Stimulated activated CD4-positive, alpha-beta T cell treated with anti-CD3 and anti-CD28 coated beads, Interleukin-15, amount 100 ng/mL, for 24 hours (primary cell): ENCODE results near the gene ACYP2.

Experiments
- DNase-seq: peaks from one replicate; pipeline ENCODE4 v3.0.0-alpha.2; 2020

Gene ACYP2

GRCh38 chr2:54164106-54164505 is 48.7 kb downstream of the ACYP2 start:
- DNase-seq = no peak

DNA sequence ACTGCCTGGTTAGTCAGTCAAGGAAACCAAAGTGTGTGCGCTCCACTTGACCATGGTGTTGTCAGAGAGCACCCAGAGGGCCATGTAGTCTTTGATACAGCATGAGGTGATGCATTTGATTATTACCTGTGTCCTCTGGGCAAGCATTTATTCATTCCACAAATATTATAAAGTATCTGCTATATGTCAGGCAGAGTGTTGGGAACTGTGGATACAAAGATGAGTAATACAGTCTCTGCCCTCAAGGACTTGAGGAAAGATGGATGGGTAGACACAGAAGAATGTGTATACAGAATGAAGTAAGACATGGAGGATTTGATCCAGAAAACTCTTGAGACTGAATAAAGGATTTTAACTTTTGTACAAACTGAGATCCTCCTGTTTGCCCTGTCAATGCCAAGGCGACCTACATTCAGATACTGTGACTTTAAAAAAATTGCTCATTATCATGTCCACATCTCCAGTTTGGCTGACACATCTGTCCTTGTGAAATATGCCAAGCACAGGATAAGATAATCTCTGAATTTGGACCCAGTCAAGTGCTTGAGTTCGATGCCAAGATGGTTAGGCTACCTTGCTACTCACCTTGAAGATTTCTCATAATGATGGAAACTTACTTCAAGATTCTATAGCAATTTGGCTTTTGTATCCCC is 50.8 kb downstream of the ACYP2 start:
- DNase-seq = no peak

DNA sequence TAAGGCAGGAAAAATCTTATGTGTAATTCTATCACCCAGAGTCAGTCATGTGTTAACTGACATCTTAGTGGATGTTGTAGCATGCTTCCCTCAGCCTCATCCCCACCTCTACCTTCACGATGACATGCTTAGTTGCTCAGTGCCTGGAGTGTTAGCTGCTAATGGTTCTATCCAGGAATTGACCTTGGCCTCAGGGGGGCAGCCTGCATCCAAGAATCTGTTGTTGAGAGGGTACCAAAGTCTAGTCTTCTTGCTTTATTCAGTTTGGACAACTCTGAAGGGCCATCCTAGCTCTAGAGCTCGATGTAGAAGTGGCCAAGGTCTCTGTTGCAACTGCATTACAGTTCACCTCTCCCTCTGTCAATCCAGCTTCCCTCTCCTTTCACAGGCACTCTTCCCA is 61.2 kb downstream of the ACYP2 start:
- DNase-seq = peak; percentile 3

GRCh38 chr2:54183281-54183680 is 67.9 kb downstream of the ACYP2 start:
- no peak for DNase-seq

DNA sequence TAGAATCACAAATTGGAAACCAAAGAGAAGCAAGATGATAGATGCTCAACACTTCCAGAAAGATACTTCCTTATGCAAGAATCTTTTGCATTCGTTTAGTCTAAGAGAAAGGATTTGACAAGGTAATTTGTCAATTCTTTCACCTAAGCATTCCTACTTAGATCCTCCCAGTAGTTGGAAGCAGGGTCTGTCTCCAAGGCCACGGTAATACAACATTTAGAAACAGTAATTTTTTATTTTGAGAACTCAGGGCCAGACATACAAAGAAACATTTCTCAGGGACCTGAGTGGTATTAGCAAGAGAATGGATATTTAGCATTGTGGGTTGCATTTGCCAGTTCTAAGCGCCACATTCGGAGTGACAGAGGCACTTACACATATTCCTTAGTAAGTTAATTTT is 68.6 kb downstream of the ACYP2 start:
- DNase-seq = no peak

DNA sequence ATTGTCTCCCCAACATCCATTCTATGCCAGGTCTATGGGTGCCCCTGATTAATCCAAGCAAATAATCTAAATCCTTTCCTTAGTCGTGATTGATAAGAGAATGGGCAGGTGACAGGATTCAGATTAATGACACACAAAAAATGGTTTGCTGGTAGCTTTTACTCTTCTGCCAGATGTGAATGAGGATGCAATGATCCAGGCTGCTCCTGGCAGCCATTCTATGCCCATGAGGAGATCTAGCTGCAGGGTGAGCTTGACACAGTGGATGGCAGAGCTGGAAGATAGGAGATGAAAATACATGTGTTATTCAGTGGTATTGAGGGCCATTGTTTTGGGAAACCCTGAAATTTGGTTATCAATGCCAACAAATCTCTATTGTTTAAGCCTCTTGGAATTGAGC is 69.7 kb downstream of the ACYP2 start:
- DNase-seq = no peak

DNA sequence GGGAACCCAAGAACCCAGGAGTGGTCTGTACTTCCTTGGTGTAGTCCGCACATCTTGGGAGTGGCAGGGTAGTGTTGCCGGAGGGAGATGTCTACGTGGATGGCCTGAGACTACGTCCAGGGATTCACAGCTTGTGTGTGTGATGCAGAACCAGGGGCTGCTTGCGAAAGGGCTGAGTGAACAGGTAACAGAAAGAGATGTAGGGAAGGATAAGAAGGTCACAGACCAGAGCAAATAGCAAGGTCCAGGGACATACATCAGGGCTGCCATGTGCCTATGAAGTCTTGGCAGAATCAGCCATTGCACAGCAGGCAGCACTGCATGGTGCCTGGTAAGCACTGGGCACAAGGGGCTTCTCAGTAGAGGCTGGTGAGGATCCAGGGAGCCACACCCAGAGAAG is 71.9 kb downstream of the ACYP2 start:
- DNase-seq = no peak

- no peak for DNase-seq
Observed at GRCh38 chr2:54189539-54189938, 74.1 kb downstream of the ACYP2 start.

- DNase-seq = no peak
Observed at GRCh38 chr2:54191361-54192135, 76.1 kb downstream of the ACYP2 start.

- no peak for DNase-seq
Observed at GRCh38 chr2:54194761-54195750, 79.6 kb downstream of the ACYP2 start.

DNA sequence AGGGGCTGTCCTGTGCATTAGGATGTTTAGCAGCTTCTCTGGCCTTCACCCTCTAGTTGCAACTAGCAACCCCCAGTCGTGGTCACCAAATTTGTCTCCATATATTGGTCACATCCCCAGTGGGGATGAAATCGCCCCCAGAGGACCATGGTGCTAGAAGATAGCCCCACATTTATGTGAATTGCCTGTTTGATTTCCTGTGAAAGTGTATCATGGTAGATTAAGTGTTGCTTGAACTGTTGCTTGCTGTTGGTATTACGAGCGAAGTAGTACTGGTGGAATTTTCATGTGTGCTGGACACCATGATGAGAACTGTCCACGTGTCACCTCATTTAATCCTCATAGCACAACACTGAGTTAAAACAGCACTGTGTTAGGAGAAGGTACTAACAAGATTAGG is 81.2 kb downstream of the ACYP2 start:
- no peak for DNase-seq

DNA sequence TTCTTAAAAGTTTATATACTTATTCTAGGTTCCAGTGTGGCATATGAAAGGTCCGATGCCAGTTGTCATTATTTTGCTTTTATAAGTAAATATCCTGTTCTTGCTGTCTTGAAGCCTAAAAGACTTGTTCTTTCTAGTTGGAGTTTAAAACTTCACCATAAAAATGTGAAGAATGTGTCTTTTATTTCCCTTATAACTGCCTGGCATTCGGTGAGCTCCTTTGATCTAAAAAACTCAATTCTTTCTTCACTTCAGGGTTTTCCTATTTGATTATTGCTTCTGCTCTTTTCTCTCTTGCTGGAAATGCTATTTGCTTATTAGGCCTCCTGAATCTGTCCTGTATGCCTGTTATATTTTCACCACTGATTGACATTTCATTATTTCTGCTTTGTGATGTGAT is 89.1 kb downstream of the ACYP2 start:
- DNase-seq = no peak

GRCh38 chr2:54206596-54206995 is 91.2 kb downstream of the ACYP2 start:
- no peak for DNase-seq

GRCh38 chr2:54207666-54208195 is 92.3 kb downstream of the ACYP2 start:
- no peak for DNase-seq

DNA sequence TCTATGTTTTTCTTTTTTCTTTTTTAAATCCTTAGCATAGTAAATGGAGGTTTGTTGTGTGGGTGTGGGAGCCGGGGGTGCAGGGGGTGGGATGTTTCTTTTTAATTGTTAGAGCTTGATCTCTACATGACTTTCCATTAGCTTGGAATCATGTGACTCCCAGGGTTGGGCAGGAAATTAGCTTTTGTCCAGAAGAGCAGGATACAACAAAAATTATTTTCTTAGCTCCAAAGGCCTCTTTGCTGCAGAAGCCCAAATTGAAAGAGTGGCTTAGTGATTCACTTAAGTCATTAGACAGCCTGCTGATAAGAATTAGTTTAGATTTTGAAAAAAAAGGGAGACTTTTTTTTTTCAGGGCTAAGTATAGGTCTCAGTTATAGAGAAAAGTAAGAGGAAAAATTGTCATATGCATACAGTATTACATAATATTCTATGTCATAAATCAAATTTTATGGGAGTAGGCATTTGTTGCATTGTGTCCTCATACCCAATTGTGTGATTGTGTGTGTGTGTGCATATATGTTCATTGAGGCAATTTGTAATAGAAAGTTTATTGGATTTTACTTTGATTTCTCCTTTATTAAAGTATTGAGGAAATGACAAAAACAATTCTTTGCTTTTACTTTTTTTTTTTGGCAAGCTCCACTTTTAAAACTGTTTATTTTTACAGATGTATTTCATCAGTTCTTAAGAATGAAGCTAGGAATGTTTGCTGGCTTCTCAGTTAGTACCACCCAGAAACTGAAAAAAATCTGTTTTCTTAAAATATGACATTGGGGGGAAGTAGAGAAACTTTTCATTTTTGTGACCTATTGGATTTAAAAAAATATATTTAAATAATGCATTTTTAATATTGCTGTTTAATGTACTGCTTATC is 93.2 kb downstream of the ACYP2 start:
- no peak for DNase-seq

DNA sequence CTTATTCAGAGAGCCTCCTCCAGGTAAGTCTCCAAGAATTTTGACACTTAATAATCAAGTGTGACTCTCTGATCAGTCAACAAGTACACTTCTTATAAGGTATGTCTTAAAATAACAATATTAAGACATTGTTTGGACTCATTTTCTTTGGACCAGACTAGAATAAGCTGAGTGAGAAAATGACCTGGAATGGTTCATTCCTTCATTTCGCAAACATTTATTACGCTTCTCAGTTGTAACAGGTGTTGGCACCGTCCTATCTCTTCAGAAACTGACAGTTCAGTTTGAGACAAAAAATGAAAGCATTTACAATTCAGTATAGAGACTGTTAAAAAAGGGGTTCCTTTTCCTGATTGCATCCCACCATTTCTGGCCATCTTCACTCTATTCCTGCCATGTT is 94.0 kb downstream of the ACYP2 start:
- DNase-seq = no peak

- DNase-seq = no peak
Observed at GRCh38 chr2:54212456-54212855, 97.0 kb downstream of the ACYP2 start.

GRCh38 chr2:54213082-54213481 is 97.7 kb downstream of the ACYP2 start:
- no peak for DNase-seq

DNA sequence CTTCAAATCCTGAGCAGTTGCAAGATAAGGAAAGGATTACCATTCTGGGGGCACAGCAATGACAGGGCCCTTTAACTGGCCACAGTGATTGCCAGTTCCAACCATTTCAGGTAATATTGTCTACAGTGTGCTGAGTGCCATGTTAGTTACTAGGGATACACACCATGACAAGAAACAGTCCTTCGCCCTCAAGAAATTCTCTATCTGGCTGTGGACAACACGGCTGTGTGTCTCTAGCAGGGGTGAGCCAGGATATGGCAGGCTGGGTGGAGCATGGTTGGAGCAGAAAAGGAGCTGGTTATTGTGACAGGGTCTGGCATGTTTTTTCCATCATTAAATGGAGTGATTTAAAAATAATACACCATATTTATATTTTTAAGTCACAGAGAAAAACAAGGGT is 109.6 kb downstream of the ACYP2 start:
- DNase-seq = no peak

- no peak for DNase-seq
Observed at GRCh38 chr2:54226260-54226659, 110.8 kb downstream of the ACYP2 start.

DNA sequence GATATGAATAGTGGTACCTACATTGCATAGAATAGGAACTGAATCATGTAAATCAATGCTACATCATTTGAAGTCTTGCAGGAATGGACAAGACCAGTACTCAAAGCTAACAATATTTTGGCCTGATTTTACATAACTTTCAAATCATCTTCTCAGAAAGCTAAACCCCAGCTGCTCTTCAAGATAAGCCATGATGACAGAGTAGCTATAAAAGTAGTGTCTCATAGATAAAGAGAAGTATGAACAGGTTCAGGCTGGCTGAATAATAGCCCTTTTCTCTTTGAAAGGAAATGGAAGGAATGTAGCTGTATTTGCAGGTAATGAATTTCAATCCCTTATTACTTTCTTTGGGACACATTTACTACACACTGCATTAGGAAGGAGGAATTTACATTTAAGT is 112.4 kb downstream of the ACYP2 start:
- DNase-seq = no peak

GRCh38 chr2:54228945-54229344 is 113.5 kb downstream of the ACYP2 start:
- no peak for DNase-seq
